GM04503 (cell line): Measurements from ENCODE around the gene SLIT3.

Experiments used
- DNase-seq: peaks from one replicate; pipeline ENCODE4 v3.0.0-alpha.2; 2012; ENCODE audit warnings: low read depth

Gene SLIT3

DNA sequence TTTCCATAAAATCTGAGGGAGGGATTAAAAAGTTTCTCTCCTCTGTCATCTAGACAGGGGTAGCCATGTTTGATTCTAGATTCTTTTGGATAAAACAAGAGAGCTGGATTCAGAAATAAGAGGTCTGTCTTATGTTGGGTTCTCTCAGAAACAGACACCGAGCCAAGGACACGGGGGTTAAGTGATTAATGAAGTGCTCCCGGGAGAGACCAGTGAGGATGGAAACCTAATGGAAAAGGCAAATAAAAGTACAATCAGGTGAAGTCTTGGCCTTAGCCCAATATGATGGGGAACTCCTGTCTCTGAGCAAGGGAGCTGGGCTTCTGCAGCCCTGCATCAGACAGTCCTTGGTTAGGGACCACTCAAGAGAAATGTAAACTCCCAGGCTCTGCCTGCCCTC lies 413.0 kb downstream of the SLIT3 start:
- no peak for DNase-seq

DNA sequence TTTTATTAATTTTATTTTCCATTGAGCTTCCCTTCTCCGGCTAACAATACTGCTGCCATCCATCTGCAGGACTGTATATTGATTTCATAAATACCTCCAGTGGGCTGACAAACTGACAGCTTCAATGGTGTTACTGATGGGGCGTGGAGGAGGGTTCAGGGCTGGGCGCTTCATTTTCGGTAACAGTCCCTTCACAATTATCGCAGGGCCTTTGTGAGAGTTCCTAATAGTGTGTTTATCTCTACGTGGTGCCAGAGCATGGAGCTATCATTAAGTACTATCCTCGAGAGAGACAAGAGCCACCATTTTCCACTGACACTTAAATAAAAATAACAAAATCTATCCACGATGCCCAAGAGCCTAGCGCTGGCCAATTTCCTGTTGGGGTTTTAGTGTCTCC lies 414.8 kb downstream of the SLIT3 start:
- no peak for DNase-seq

DNA sequence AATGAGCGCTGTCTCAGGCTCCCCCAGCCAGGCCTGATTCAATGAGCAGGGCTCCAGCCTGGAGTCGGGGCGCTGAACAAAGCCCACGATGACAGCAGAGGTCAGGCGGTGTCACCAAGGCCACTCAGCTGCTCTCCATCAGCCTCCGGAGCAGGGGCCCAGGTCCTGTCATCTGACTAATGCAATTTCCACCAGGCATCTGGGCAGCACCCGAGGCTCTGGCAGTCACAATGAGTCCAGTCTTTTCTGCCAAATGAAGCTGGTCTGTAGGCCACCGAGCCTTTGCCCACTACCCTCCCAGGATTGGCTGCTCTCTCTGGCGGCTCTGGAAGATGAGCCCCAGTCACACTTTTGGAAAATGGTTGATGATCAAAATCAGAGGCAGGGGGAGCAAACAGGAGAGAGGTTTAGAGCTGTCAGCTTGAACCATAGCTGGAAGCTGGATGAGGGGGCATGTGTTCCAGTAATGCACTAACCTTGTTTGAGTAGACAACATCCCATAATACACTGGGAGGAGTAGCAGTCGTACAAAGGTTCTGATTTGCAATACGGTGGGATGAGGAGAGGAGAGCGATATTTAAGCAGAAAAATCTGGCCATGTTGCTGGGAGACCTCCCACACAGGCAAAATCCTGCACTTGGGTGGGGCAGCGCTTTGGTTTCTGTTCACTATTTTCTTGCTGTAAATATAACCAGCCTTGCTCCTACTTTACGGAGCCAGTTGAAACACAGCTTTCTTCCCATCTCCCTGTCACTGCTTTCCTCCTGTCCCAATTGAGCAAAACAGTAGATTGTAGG lies 415.4 kb downstream of the SLIT3 start:
- no peak for DNase-seq

DNA sequence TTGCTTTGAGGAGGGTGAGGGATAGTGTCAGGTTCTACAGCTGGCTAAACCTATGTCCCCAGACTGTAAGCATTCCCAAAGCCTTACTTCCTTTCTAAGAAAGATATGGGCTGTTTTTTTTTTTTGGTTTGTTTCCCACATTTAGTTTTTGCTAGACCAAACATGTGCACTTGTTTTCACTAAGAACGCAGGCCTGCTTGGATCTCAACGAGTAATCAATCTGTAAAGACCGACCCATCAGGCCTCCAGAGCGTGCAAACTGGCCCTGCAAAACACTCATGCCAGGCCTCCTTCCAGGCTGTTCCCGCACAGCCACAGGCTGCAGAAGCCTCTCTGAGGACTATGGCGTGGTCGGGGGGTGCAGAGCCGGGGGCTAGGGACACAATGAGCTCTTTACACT lies 416.9 kb downstream of the SLIT3 start:
- DNase-seq = no peak

DNA sequence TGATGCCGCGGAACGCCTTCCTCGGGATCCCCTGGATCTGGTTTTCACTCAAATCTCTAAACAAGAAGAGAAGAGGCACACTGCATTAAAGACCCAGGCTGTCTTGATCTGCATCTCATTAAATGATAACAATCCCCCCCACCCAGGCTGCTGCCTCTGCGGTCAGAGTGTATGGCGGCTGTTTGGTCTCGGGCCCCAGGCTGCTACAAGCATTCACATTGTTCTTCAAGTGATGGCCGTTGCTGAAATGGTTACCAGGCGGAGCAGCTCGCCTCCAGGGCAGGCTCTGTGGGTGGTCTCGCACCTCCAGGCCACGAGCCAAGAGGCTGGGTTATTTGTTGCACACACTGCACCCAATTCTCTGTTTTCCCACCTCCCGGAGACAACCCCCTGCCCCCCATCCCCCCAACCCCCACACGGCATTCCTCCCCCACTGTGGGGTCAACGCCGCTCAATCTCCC lies 417.6 kb downstream of the SLIT3 start:
- no peak for DNase-seq

DNA sequence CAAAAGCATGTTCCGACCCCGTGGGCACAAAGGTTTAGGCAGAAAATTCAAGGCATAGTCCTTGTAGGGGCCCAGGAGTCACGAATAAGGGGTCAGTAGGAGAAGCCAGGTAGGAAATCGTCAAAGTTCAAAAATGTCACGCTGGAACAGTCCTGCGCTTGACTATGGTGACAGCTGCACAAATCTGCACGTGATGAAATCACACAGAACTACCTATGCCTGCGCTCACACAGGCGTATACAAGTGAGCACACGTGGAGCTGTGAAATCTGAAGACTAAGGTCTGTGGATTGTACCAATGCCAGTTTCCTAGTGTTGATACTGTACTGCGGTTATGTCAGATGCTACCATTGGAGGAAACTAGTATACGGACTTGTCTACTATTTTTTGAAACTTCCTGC lies 418.7 kb downstream of the SLIT3 start:
- no peak for DNase-seq

DNA sequence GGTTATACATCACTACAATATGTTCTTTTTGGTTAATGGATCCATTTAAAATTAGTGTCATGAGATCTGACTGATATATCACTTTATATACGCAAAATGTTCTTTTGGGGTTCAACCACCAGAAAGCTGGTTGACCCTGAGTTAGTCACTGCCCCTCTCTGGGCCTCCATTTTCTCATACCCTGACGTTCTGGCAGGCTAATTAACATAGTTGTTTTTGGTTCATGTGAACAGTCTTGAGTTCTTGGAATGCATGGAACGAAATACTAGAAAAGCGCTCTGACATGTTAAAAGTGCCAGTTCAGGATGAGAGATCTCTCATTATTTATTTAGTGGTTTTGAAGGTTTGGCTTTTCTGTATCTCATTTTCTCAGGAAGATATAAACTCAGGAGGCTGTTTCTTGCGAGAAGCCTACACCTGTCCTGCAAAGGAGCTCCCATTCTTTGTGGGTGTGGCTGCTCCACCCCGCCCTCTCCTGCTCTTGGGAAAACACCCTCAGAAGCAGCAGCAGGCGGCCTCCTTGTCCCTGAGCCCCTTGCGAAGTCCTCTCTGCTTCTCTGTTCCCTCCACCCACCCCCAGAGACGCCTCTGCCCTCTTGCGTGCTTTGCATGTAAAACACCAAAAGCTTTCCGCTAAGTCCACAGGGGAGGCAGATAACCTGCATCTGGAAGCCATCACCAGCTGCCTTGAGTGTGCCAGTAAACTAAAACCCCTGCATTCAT lies 419.4 kb downstream of the SLIT3 start:
- DNase-seq = no peak

DNA sequence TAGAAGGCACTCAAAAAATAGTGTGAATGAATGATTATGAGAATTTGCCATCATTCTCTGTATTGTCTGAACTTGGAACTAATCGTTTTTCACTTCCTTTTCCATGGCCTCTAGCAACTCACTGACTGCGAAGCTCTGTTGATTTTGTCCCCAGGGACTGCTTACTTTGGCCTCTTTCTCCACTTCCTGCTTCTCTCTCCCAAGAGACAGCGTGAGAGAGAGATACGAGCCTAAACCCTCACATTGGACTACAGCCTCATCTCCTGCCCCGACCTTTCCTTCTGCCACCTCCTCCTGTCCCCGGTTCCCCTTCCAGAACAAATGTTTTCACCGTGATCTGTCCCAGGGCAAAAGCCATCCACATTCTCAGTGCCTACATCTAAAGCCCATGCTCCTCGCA lies 421.0 kb downstream of the SLIT3 start:
- no peak for DNase-seq

DNA sequence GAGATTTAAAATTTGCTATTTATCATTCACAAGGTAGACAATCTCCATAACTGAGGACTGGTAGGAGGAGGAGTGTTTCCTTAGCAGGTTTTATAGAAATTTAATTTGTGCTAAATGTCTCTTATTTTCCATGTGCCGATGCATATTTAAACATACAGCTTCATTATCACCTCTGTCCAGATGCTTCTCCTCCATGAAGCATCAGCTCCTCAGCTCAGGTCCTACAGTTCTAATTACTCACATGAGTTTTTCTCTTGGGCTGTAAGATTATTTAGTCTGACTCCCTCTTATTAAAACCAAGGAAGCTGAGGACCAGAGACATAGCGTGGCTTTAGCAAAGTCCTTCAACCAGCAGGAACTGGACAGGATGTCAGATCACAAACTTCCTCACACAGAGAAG lies 421.6 kb downstream of the SLIT3 start:
- DNase-seq = no peak

DNA sequence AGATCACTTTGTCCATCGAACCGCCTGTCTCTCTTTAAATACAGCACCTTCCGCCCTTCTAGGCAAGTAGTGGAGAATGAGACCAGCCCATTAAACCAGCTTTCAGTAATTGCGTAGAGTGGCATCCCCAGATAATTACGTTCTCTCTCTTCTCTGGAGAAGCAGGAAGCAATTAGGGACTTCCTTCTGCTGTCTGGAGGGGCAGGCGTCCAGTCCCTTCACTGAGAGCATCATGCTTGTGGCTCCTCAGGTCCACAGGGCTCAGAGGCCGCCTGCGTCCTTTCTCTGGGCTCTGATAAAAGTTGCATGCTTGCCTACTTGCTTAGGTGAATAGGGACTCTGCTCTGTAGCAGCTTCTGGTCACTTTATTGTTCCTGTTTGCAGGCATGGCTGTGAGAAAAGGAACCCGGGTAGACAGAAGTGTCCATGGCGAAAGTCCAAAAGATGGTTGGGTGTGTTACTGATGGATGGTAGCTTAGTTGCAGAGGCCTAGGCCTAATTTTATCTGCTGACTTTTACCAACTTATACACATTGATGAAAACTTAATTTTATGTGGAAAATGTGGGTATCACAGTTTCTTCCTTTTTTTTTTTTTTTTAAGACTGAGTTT lies 422.7 kb downstream of the SLIT3 start:
- no peak for DNase-seq

DNA sequence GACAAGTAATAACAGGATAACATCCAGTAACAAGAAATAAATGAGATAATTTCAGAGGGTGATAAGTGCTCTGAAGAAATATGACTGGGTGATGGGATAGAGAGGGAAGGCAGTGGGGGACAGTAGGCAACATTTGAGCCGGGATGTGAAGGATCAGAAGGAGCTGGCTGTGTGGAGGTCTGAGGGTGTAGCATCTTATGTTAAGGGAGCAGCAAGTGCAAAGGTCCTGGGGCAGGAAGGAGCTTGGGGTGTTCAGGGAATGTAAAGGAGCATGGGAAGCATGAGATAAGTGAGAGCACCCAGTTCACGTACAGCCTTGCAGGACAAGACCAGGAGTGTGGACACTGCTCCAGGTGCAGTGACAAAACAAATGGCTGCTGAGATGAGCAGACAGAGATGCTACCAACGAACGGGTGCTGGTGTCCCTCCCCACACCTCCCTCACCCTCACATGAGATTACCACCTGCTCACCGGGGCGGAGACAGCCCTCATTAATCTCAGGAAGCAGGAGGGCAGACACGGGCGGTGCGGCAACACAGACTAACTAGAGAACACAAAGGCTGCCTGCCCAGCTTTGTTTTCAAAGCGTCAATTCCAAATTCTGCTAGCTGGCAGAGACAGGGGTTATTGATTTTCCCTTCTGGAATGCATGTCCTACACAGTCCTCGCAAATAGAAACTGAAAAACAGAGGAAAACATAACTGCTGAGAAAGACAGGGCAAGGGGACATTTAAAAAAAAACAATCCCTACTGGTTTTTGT lies 423.6 kb downstream of the SLIT3 start:
- no peak for DNase-seq

DNA sequence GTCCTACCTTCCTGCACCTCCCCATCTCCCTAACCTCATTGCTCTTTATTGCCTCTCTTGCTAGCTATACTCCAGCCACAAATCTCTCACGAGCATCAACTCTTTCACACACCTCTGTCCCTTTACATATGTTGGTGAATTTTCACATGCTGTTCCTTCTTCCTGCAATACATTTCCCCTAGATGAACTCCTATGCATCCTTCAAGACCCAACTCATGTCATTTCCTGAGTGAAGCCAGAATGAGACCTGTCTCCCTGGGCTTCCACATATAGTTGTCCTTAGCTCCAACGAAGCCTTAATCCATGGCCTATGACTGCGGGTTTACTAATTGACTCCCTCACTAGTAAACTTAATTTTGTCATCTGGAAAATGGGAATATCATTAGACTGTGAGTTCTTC lies 424.5 kb downstream of the SLIT3 start:
- DNase-seq = no peak

DNA sequence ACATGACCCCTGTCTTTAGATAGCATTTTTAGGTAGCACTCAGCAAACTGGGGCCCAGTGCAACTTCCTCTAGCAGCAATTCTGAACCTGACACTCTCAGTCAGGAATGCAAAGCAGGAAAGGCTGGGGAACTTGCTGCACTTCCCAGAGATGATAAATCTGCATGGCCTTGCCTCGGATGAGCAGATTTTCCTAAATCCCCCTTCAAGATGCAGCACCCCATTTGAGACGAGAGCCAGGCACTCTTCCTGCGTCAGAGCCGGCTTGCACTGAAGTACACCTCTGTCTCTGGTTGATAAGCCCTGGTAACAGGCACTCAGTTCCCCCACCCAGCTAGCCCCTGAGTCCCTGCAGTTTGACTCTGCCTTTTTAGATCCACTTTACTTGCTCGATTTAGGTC lies 425.1 kb downstream of the SLIT3 start:
- no peak for DNase-seq

DNA sequence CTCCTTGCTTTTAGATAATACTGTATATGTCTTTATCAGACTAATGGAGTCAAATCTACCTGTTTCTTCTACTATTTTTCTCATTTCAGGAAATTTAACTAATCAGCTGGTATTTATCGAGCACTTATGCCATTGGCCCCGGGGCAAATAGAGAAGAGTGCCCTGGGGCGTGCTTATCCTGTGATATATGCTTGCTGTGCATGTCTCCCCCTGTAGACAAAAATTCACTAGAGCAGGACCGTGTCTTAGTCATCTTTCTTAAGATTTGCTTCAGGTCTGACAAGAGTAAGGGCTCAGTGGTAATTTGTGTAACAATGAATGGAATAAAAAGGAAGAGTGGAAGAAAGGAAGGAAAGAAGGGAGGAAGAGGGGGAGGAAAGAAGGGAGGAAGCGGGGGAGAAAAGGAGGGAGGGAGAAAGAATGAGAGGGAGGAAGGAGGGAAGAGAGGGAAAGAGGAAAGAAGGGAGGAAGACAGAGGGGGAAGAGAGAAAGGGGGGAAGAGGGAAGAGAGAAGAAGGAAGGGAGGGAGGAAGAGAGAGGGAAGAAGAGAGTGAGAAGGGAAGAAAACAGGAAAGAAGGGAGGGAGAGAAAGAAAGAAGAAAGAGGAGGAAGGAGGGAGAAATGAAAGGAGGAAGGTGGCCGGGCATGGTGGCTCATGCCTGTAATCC lies 426.1 kb downstream of the SLIT3 start:
- DNase-seq = no peak

DNA sequence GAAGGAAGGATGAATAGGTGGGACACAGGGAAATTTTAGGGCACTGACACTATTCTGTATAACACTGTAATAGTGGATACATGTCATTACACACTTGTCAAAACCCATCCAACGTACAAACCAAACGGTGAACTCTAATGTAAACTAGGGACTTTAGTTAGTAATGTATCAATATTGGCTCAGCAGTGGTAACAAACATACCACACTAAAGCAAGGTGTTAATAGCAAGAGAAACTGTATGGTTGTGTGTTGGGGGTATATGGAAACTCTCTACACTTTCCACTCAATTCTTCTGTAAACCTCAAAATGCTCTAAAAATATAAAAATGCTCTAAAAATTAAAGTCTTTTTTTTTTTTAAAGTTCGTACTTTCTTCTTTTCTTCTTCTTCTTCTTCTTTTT lies 428.7 kb downstream of the SLIT3 start:
- no peak for DNase-seq

DNA sequence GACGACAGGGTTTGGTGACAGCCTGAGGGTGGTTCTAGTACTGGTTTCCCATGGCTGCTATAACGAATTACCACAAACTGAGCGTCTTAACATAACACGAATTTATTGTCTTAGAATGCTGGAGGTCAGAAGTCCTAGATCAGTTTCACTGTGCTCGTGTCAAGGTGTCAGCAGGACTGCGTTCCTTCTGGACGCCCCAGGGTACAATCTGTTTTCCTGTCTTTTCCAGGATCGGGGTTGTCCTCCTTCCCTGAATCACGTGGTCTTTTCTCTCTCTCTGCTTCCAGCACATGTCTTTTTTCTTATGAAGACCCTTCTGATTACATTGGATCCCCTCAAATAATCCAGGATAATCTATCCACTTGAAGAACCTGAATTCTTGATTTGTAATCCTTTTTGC lies 430.0 kb downstream of the SLIT3 start:
- DNase-seq = no peak

DNA sequence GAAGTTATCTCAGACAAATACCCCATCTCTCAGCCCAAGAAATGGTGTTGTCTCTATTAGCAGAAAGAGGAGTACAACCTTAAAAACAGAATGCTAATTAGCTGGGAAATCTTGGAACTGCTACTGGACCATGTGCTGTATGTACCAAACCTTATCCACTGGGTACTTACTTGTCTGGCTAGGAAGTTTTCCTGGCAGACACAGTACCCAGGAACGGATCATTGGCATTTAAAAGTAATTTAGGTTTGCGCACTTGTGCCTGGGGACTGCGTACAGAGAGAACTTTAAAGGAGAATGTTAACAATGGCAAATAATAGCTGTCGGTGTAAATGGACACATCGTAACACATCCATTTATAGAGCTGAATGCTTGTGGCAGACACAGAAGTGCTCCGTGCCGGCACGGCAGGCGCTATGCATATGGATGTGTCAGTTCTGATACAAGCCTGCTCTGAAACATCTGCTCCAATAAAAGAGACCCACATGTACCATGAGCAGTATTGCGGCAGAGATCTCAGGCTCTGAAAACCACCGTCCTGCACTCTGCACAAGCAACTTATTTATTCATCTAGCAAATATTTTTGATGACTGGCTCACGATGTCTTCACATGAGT lies 431.2 kb downstream of the SLIT3 start:
- DNase-seq = no peak

DNA sequence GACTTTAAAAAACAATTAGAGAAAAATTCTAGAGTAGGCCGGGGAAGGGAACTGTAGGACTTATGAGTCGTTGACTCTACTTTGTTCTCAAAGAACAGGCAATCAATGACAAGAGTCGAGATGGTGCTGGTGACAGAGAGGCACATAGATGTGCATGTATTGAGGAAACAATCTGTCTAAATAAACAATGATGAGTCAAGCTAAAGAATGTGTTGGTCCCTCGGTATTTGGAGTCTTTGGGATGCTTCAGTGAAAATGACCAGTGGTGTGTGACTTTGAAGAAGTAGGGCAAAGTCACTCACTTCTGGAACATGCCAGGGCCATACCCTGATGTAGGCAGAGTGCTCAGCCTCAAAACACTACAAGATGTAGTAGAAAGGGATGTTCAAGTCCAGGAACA lies 433.7 kb downstream of the SLIT3 start:
- DNase-seq = no peak

DNA sequence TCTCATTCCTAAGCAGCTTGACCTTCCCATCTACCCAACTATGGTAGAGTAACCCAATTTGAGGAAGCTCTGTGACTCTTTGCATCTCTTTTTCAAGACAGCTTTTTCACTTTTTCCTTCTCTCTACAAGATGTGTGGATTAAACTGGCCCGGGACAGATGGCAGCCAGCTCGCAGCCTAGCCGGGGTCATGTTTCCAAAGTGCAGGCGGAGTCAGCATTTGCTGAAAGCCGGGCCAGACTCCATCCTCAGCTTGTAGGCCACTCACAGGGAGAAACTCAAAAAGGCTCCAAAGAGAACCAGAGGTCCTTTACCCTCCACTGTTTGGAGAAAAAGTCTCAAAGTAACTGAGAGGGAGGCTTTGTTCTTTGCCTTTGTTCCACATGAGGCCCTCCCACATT lies 435.0 kb downstream of the SLIT3 start:
- DNase-seq = no peak

DNA sequence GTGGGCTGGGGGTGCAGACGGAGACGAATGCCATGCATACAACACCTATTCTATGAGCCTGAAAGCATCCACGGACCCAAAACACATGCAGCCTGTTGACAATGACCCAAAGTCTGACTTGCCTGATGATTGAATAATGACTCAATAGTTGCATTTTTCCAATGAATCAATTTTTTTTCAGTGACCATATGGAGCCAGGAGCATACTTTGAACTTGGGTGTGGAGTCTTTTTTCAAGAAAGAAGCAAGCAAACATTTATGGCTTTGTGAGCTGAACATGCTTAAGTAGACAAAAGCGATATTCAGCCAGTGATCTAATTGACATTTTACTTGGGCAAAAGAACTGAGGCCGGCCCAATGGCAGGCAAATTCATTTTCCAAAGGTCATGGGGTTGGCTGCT lies 437.9 kb downstream of the SLIT3 start:
- DNase-seq = no peak

DNA sequence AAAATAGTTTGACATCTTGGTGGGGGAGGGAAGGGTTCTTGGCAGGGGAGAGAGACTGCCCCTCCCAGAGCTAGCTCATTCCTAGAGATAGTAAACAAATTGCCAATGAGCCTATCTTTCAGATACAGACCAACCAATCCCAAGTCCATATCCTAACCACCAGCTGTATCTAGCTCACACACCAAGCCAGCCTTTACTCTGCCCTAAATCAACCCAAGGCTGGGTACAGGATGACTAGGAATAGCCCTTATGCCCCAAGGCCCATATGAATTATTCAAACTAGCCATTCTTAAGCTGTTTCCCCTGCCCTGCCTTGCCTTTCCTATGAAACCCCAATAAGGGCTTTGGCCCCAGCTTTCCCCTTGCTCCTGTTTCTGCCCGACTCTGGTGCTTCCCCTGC lies 440.4 kb downstream of the SLIT3 start:
- DNase-seq = no peak

DNA sequence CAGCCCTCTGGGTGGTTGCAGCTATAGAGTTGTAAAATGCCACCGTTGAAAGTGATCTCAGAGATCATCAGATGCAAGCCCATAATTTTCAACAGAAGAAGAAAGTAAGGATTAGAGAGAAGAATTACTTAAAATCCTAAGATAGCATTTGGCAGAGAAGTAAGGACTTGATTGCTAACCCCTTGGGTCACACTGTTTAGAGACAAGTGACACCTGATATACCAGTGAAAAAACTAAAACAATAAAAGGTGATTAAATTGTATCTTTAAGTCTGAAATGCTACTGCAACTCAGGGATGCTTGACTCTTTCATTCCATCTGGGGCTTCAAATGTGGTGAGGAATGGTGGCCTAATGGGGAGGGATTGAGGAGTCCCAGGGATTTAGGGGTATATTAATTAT lies 440.9 kb downstream of the SLIT3 start:
- DNase-seq = no peak
